ENCODE results near the gene GNB1. TPM values are rescaled to one million over a fixed set of nuclear protein-coding genes. Genes with fewer than 3 reads are reported as not detected.
A peak's percentile ranks its signal among the peaks of the same experiment; 100 is the strongest.

The GNB1 gene
- total RNA-seq, 1 donor from 2014 or later, result 148 TPM

GRCh38 chr1:1910033-1910465 lies 19.2 kb upstream of the GNB1 start:
- no peak for ATAC-seq

GRCh38 chr1:1908506-1908791 lies 17.6 kb upstream of the GNB1 start:
- peak; percentile 30 for ATAC-seq

GRCh38 chr1:1907098-1907736 lies 16.3 kb upstream of the GNB1 start:
- ATAC-seq, result peak; percentile 37

GRCh38 chr1:1906185-1907097 lies 15.6 kb upstream of the GNB1 start:
- ATAC-seq, result peak; percentile 31

- ATAC-seq, result no peak
Measured at GRCh38 chr1:1903224-1903623, 12.3 kb upstream of the GNB1 start.

DNA sequence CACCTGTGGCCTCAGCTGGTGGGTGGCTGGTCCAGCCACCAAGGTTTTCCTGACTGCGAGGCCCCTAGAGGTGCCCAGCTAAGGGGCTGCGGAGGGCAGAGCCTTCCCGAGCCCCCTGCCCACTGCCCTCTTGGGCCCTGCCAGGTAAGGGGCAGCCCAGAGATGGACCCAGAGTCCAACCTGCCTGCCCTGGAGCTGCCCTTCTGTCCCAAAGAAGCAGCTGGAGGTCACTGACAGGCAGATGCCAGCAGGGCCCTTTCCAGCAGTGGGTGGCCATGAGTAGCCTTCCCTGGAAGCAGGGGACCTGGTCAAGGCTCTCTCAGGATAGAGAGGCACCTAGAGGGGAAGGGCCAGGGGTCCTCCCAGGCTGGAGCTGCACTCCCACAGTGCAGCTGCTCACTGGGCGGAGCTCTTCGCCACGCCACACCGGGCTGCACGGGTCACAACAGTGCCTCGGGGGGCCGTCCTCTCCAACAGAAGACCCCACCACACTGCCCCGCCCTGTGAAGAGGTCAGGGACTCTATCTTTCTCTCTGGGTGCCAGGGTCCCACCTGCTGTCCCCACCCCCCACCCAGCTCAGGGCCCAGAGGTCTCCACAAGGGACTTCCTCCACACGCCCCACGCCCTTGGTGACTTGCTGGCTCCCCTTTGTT lies 10.9 kb upstream of the GNB1 start:
- ATAC-seq, result no peak

GRCh38 chr1:1900883-1901640 lies 10.2 kb upstream of the GNB1 start:
- peak; percentile 7 for ATAC-seq

GRCh38 chr1:1899967-1900327 lies 9.1 kb upstream of the GNB1 start:
- ATAC-seq, result no peak

DNA sequence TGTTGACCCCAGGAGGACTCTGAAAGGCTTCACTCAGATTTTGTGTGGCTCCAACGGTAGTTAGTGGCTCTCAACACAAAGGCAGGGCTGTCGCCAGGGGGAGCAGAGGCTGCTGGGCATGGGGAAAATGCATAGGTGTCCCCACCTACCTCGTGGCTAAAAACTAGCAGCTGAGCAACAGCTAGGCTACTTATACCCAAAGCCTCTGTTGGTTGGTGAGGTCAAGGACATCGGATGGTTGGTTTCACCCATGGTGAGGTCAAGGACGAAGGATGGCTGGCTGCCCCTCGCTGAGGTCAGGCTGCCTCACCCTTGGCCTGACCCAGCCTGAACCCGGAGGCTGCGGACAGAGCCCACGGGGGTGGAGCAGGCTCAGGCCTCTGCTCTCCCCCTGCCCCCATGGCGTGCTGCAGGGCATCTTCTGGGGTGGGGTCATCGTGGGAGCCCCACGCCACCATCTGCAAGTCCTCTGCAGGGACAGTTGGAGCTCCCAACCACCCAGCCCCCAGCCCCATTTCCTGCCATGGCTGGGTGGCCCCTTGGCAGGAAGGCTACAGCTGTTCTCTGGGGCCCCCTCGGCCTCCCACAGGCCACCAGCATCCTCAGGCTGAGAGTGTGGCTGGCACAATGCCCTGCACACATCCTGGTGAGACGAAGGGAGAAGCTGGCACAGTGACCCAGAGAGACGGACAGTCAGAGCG lies 8.5 kb upstream of the GNB1 start:
- ATAC-seq, result peak; percentile 14

DNA sequence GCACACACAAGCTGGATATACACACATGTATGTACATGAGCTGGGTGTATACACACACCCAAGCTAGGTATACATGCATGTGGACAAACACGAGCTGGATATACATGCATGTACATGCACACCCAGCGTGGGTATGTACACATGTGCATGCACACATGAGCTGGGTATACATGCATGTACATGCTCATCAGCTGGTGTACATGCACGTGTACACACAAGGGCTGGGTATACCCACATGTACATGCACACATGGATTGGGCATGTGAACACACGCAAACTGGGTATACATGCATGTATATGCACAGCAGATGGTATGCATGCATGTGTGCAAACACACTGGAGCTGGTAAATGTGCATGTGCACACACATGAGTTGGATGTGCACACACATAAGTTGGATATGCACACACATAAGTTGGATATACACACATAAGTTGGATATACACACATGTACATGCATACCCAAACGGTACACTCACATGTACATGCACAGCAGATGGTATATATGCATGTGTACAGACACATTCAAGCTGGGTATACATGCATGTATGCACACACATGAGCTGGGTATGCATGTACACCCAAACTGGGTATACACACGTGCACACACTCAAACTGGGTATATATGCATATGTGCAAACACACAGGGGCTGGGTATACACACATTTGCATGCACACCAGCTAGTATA lies 7.5 kb upstream of the GNB1 start:
- ATAC-seq, result no peak

- no peak for ATAC-seq
Measured at GRCh38 chr1:1895456-1896336, 4.8 kb upstream of the GNB1 start.

DNA sequence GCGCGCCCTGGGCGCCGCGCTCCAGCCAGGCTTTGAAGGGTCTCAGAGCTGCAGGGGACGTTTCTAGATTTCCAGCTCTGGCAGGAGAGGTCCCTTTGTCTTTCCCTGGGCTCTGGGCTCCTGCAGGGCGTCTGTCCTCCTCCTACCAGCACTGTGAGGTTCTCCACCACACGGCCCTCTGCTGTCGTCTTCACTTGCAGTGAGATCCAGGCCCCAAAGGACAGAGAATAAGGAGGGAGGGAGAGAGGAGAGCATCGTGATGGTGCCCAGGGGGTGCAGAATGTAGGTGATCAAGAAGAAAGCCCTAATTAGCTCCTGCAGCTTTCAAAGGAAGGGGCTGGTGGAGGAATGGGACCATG lies 4.2 kb upstream of the GNB1 start:
- ATAC-seq, result no peak

- no peak for ATAC-seq
Measured at GRCh38 chr1:1894354-1895059, 3.6 kb upstream of the GNB1 start.

DNA sequence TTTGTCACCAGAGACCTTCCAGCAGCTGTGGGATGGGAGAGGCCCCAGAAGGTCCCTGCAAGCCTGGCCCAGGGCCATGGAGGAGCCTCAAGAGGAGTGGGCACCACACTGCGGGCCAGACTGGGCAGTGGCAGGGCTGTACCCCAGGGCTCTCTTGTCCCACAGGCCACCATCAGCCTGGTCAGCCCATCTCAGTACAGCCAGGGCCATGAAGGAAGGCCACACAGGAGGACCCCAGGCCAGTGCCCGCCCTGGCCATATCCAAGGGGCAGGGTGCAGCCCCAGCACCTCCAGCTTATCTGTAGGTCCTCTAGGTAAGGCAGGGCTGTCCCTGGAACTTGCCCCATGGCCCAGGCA lies 3.1 kb upstream of the GNB1 start:
- ATAC-seq, result no peak

GRCh38 chr1:1893291-1893985 lies 2.6 kb upstream of the GNB1 start:
- ATAC-seq, result no peak

DNA sequence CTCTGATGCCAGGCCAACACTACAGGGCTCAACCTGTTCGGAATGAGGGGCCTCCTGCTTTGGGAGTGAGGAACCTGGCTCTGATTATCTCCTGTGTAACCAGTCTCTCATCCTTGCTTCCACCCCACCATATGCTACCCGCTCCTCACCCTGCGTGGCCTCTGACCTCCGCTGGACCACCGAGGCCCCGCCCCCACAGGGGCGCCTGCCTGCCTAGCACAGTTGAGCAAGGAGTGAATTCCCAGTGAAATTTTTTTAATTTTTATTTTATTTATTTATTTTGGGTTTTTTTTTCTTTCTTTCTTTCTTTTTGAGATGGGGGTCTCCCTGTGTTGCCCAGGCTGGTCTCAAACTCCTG lies 1.9 kb upstream of the GNB1 start:
- ATAC-seq, result no peak

DNA sequence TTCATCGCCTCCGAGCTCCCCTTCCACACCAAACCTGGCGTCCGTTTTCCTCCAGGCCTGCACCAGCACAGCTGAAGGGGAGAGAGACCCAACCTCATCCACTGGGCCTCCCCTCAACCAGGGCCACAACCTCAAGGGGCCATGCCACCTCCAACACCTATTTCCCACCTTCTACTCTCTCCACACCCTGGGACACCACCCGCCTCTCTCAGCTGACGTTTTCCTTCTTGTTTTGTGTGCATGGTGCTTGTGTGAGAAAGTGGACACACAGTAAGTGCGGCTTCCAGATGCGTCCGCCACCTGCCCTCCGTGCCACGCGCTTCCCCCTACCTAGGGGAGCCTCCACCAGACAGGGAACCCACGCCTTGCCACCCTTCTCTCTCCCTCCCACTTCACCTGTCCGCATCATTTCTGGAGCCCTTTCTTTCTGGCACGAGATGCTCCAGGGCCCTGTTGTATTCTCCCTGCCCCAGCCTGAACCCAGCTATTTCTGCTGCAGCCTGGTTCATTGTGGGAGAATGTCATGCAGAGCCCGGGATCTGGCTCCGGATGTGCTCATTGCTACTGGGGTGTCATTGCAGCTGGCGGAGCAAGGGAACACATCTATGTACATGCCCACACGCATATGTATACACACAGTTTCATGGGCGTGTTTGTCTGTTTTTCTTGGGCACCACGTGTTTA lies 1.3 kb upstream of the GNB1 start:
- peak; percentile 43 for ATAC-seq

DNA sequence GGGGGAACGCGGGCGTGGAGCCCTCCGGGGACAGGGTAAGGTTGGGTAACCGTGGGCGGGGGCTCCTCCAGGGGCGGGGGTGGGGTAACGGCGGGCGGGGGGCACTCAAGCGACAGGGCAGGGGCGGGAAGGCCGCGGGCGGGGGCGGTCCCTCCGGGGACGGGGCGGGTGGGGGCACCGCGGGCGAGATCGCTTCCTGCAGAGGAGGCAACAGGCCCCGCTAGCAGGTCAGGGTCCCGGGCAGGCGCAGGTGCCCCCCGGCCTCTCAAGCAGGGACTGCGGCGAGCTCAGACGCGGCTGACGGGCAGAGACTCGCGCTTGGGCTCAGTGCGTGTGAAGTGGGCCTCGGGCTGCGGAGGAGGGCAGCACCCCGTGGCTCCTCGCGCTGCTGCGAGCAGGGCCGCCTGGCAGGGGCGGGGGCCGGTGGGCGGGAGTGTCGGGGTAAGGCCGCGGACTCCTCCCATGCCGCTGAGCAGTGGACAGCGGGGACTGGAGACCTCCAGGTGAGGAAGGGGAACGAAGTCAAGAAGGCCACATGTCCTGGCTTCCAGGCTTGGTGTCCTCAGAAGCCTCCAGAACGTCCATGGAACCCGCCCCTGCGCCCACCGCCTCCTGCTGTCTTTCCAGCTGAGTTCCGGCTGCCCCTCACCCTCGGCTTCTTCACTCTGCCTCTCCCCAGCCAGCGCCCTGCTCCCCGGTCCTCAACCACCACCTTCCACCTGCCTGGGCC lies 627 bp upstream of the GNB1 start:
- ATAC-seq, result peak; percentile 45

Data from esophagus mucosa (tissue), 1 donor.